Activated gamma-delta T cell (primary cell): Measurements from ENCODE around the gene WIPF2.

Experiments
- DNase-seq: peaks from one replicate; lab custom pipeline; 2025; lab: John Stamatoyannopoulos, UW

The WIPF2 gene

DNA sequence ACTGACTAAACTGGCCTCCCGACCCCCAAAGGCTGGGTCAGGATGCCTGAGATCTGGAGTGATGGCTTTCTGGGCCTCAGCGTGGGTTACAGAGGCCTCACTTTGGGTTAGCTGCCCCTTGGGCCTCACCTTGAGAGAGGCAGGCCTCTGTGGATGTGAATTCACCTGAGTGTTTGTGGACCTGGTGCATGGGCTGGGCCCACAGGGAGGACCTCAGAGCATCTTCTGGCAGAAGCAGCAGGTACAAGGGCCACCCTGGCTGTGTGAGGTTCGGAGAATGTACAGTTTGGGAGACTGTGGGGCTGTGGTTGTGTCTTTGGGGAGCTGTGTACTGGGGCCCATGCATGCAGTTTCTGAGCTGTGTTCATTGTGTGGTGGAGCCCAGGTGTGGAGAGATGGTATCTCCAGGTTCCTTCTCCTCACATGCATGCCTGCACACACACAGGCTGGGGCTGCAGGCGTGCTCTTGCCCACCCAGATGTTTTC lies 108.2 kb downstream of the WIPF2 start:
- DNase-seq, result no peak

- no peak for DNase-seq
Observed at GRCh38 chr17:40327735-40328385, 108.8 kb downstream of the WIPF2 start.

- DNase-seq, result no peak
Observed at GRCh38 chr17:40328386-40328766, 109.3 kb downstream of the WIPF2 start.

DNA sequence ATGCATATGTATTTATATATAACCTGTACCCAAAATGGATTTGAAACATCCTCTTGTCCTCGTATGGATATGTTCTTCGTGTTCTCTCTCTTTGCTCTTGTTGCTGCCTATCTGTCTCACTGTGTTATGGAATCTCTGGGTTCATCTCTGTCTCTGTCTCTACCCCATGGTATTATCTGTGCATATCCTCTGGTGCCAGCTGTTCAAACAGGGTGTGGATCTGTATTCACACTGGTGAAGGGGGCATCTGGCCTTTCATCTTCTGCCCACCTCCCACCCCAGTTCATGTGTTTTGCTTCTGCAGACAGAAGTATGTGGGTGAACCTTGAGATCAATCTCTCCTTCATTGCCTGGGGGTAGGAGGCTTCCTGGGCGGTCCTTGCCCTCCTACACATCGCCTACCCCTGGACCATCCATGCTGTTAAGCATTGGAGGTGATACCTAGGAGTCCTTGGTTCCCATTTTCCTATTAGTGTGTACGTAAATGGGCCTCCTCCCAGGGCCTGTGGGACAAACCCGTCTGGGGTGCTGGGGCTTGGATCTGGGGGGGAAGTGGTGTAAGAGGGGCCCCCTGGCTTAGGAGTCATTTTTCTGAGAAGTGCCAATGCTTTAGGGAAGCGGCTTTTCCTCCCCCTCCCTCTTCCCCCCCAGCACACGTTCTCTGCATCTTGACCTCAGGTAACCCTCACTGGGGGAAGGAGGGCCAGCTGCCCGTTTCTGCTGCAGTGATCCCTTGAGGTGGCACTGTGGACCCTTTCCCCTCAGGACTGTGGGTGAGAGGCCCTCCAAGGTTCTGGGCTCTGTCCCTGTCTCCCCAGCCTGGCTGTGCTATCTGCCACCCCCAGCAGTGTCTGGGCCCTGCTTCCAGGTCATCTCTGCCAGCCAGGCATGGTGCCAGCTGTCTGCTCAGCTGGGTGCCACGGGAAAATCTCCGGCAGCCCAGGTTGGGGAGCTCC lies 111.0 kb downstream of the WIPF2 start:
- no peak for DNase-seq

- no peak for DNase-seq
Observed at GRCh38 chr17:40330850-40331470, 111.9 kb downstream of the WIPF2 start.

GRCh38 chr17:40331743-40332641 lies 112.9 kb downstream of the WIPF2 start:
- no peak for DNase-seq
